Measurements from ENCODE around the gene IARS1.

- TF ChIP-seq POLR2A (IDR thresholded peaks at IDR 0.05) = no peak
- no peak for TF ChIP-seq POLR2AphosphoS5 (IDR thresholded peaks at IDR 0.05)
These were observed 17.0 kb downstream of the IARS1 start for GRCh38 chr9:92276331-92277032.
